ENCODE data around the gene DIAPH2. TPM values are rescaled to one million over a fixed set of nuclear protein-coding genes. Genes with fewer than 3 reads are reported as not detected.

DIAPH2 gene
- total RNA-seq, 1 experiment from 2014 or later: 15.9 TPM

DNA sequence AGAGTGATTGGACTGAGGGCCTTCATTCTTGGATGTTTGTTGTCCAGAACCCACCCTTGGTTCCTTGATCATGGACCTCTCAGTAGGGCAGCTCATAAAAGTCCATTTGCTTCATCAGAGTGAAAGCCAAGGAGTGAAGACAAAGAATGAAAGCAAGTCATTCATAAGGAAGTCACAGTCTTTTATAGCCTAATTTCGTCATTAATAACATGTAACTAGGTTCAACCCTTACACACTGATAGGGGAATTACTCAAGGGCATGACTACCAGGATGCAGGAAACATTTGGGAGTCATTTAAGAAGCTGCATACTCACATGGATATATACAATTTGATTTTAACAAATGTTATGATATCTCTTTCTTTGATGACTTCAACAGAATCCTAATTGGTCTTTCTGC, 294.3 kb downstream of the DIAPH2 start:
- CTCF ChIA-PET: no interaction called here
- Mint-ChIP-seq H3K36me3 (no peaks in the 10 kb centered on the region), H3K27me3 (ENCODE audit: low read depth) (no peaks in the 10 kb centered on the region), H3K27ac (no peak overlapping the region), H3K9me3 (no peaks in the 10 kb centered on the region), H3K4me3 (no peak overlapping the region), H3K4me1 (0 out of 2 replicates have a peak, but pooled peaks cover 4% of the 10 kb centered on the region)
- ATAC-seq: no peak
- no peak for DNase-seq (ENCODE audit: low spot score)
- no peak for TF ChIP-seq CBFB (CRISPR knock-in tag; IDR thresholded peaks at IDR 0.05; ENCODE audit: low read depth)
- TF ChIP-seq NFYB (CRISPR knock-in tag; conservative IDR thresholded peaks at IDR 0.05; ENCODE audit: low read depth): no peak
- no peak for TF ChIP-seq CREB1 (CRISPR knock-in tag; IDR thresholded peaks at IDR 0.05)
- no peak for TF ChIP-seq FOXJ3 (CRISPR knock-in tag; IDR thresholded peaks at IDR 0.05; ENCODE audit: borderline replicate concordance)
- no peak for TF ChIP-seq ZNF263 (CRISPR knock-in tag; IDR thresholded peaks at IDR 0.05; ENCODE audit: low read depth)
- TF ChIP-seq ZNF138 (CRISPR knock-in tag; conservative IDR thresholded peaks at IDR 0.05): no peak
- TF ChIP-seq SP1 (CRISPR knock-in tag; conservative IDR thresholded peaks at IDR 0.05): no peak
- TF ChIP-seq ZNF416 (CRISPR knock-in tag; IDR thresholded peaks at IDR 0.05): no peak
- no peak for TF ChIP-seq EMX1 (CRISPR knock-in tag; IDR thresholded peaks at IDR 0.05)
- no peak for TF ChIP-seq MXD4 (CRISPR knock-in tag; IDR thresholded peaks at IDR 0.05; ENCODE audit: borderline replicate concordance)
- TF ChIP-seq, protein P1, sequence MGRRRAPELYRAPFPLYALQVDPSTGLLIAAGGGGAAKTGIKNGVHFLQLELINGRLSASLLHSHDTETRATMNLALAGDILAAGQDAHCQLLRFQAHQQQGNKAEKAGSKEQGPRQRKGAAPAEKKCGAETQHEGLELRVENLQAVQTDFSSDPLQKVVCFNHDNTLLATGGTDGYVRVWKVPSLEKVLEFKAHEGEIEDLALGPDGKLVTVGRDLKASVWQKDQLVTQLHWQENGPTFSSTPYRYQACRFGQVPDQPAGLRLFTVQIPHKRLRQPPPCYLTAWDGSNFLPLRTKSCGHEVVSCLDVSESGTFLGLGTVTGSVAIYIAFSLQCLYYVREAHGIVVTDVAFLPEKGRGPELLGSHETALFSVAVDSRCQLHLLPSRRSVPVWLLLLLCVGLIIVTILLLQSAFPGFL (CRISPR knock-in tag; IDR thresholded peaks at IDR 0.05; ENCODE audit: borderline replicate concordance): no peak
- TF ChIP-seq, protein P2, sequence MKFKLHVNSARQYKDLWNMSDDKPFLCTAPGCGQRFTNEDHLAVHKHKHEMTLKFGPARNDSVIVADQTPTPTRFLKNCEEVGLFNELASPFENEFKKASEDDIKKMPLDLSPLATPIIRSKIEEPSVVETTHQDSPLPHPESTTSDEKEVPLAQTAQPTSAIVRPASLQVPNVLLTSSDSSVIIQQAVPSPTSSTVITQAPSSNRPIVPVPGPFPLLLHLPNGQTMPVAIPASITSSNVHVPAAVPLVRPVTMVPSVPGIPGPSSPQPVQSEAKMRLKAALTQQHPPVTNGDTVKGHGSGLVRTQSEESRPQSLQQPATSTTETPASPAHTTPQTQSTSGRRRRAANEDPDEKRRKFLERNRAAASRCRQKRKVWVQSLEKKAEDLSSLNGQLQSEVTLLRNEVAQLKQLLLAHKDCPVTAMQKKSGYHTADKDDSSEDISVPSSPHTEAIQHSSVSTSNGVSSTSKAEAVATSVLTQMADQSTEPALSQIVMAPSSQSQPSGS (CRISPR knock-in tag; IDR thresholded peaks at IDR 0.05; ENCODE audit: borderline replicate concordance, low read depth): no peak
- no peak for TF ChIP-seq JUN (CRISPR knock-in tag; IDR thresholded peaks at IDR 0.05)
- no peak for TF ChIP-seq CREM (CRISPR knock-in tag; IDR thresholded peaks at IDR 0.05)
- TF ChIP-seq, protein P3, sequence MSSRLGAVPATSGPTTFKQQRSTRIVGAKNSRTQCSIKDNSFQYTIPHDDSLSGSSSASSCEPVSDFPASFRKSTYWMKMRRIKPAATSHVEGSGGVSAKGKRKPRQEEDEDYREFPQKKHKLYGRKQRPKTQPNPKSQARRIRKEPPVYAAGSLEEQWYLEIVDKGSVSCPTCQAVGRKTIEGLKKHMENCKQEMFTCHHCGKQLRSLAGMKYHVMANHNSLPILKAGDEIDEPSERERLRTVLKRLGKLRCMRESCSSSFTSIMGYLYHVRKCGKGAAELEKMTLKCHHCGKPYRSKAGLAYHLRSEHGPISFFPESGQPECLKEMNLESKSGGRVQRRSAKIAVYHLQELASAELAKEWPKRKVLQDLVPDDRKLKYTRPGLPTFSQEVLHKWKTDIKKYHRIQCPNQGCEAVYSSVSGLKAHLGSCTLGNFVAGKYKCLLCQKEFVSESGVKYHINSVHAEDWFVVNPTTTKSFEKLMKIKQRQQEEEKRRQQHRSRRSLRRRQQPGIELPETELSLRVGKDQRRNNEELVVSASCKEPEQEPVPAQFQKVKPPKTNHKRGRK (CRISPR knock-in tag; IDR thresholded peaks at IDR 0.05; ENCODE audit: borderline replicate concordance): no peak
- no peak for TF ChIP-seq ATF1 (CRISPR knock-in tag; IDR thresholded peaks at IDR 0.05)
- TF ChIP-seq PRRX2 (CRISPR knock-in tag; IDR thresholded peaks at IDR 0.05): no peak
- no peak for TF ChIP-seq JAZF1 (CRISPR knock-in tag; IDR thresholded peaks at IDR 0.05)
- TF ChIP-seq, protein P4, sequence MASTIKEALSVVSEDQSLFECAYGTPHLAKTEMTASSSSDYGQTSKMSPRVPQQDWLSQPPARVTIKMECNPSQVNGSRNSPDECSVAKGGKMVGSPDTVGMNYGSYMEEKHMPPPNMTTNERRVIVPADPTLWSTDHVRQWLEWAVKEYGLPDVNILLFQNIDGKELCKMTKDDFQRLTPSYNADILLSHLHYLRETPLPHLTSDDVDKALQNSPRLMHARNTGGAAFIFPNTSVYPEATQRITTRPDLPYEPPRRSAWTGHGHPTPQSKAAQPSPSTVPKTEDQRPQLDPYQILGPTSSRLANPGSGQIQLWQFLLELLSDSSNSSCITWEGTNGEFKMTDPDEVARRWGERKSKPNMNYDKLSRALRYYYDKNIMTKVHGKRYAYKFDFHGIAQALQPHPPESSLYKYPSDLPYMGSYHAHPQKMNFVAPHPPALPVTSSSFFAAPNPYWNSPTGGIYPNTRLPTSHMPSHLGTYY (CRISPR knock-in tag; IDR thresholded peaks at IDR 0.05): no peak
- POLR2A ChIA-PET: no interaction called here

DNA sequence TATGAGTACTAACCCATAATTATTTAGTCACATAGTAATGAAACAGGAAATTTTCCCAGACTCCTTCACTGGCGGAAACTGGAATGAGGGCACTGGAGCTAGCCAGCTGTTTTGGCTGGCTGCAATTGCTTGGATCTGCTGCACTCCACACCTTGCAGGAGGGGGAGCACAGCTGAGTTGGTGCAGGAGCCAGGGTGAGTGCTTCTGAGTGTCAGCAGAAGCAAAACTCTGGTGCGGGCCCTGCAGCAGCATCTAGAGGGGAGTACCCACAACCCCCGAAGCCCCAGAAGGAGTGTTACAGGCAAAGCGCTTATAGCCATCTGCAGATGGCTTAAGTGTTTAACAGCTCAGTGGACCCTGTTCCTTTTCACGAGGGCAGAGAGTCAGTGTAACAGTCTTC, 295.1 kb downstream of the DIAPH2 start:
- Mint-ChIP-seq H3K27ac (no peak overlapping the region), H3K4me1 (0 out of 2 replicates have a peak, but pooled peaks cover 4% of the 10 kb centered on the region), H3K36me3 (no peaks in the 10 kb centered on the region), H3K4me3 (no peak overlapping the region), H3K9me3 (no peaks in the 10 kb centered on the region), H3K27me3 (ENCODE audit: low read depth) (no peaks in the 10 kb centered on the region)
- POLR2A ChIA-PET: no interaction called here
- TF ChIP-seq, protein P4 (CRISPR knock-in tag; IDR thresholded peaks at IDR 0.05): no peak
- TF ChIP-seq, protein P5, sequence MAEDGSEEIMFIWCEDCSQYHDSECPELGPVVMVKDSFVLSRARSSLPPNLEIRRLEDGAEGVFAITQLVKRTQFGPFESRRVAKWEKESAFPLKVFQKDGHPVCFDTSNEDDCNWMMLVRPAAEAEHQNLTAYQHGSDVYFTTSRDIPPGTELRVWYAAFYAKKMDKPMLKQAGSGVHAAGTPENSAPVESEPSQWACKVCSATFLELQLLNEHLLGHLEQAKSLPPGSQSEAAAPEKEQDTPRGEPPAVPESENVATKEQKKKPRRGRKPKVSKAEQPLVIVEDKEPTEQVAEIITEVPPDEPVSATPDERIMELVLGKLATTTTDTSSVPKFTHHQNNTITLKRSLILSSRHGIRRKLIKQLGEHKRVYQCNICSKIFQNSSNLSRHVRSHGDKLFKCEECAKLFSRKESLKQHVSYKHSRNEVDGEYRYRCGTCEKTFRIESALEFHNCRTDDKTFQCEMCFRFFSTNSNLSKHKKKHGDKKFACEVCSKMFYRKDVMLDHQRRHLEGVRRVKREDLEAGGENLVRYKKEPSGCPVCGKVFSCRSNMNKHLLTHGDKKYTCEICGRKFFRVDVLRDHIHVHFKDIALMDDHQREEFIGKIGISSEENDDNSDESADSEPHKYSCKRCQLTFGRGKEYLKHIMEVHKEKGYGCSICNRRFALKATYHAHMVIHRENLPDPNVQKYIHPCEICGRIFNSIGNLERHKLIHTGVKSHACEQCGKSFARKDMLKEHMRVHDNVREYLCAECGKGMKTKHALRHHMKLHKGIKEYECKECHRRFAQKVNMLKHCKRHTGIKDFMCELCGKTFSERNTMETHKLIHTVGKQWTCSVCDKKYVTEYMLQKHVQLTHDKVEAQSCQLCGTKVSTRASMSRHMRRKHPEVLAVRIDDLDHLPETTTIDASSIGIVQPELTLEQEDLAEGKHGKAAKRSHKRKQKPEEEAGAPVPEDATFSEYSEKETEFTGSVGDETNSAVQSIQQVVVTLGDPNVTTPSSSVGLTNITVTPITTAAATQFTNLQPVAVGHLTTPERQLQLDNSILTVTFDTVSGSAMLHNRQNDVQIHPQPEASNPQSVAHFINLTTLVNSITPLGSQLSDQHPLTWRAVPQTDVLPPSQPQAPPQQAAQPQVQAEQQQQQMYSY (CRISPR knock-in tag; IDR thresholded peaks at IDR 0.05): peak; percentile 58
- DNase-seq (ENCODE audit: low spot score) (peak; percentile 16), ATAC-seq (peak; percentile 65)
- CTCF ChIA-PET: interaction anchor here (0.8 to 0.9 kb wide), 2 partner anchors 8 to 136 kb away, joined by 3 to 5 read pairs; no protein-coding TSS in a partner anchor
